Neural crest cell (in vitro differentiated cells): ENCODE data around the gene ZNF555. TPM values are rescaled to one million over a fixed set of nuclear protein-coding genes. Genes with fewer than 3 reads are reported as not detected.

Experiments
- DNase-seq: peaks from one replicate; pipeline ENCODE4 v3.0.0; 2021; ENCODE audit warnings: low read depth, mixed read lengths, low spot score
- H3K27ac Mint-ChIP-seq: one replicate; pipeline ENCODE4 v1.8.0; 2021; ENCODE audit warnings: mild to moderate bottlenecking, mixed read lengths; ENCODE audit not compliant: unreplicated experiment
- H3K27me3 Mint-ChIP-seq: 2 replicates; pipeline ENCODE4 v1.8.0; 2021; ENCODE audit warnings: low read depth, mild to moderate bottlenecking, mixed read lengths
- H3K36me3 Mint-ChIP-seq: 2 replicates; pipeline ENCODE4 v1.8.0; 2021; ENCODE audit warnings: low read depth, mild to moderate bottlenecking, mixed read lengths
- H3K4me1 Mint-ChIP-seq: 2 replicates; pipeline ENCODE4 v1.8.0; 2021; ENCODE audit warnings: mixed read lengths
- H3K4me3 Mint-ChIP-seq: one replicate; pipeline ENCODE4 v1.8.0; 2021; ENCODE audit warnings: mild to moderate bottlenecking, mixed read lengths
- H3K9me3 Mint-ChIP-seq: 2 replicates; pipeline ENCODE4 v1.8.0; 2021; ENCODE audit warnings: mixed read lengths
- total RNA-seq: library from RNA; stranded (reverse); gene quantifications from 2 replicates; pipeline ENCODE4 v1.2.1, GENCODE V29; 2021
- TF ChIP-seq, protein P1 (sequence below): fragments of 200-600 bp; sonication (generic); conservative IDR thresholded peaks from 2 replicates; pipeline ENCODE4 v1.5.0; 2021; ENCODE audit warnings: antibody characterized with exemption, mild to moderate bottlenecking

The ZNF555 gene
- total RNA-seq, 1 donor from 2014 or later = 10.5 TPM

DNA sequence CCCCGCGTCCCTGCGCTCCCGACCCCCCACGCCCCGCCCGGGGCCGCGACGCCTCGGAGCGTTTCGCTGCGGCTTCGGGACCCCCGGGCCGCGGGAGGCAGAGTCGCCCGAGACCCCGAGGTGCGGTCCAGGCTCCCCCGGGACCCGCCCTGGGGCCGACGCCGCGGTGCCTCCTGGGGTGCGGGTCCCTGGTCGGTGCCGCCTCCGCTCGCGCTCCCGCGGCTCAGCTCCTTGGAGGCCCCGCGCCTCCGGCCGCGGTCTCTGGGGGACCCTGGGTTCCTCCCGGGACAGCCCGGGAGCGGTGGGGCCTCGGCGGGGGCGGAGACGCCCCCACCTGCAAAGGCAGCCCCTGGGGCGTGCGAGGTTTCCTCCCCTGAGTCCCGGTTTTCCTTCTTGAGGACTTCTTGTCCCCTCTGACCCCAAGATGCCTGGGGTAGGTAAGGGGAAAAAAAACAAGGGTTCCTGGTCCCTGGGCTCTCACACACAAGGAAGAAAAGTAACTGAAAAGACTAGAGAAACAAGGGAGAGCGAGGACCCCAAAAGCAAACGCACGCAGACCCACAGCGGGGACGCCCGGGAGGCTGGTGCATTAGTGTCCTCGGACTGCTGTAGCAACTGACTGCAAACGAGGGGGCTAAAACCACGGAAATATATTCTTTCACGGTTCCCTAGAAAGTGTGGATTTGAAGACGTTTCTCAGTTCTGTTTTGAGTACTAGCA is 740 bp downstream of the ZNF555 start:
- H3K4me1 Mint-ChIP-seq = peaks cover 12% of the 10 kb centered on the region
- TF ChIP-seq, protein P1, sequence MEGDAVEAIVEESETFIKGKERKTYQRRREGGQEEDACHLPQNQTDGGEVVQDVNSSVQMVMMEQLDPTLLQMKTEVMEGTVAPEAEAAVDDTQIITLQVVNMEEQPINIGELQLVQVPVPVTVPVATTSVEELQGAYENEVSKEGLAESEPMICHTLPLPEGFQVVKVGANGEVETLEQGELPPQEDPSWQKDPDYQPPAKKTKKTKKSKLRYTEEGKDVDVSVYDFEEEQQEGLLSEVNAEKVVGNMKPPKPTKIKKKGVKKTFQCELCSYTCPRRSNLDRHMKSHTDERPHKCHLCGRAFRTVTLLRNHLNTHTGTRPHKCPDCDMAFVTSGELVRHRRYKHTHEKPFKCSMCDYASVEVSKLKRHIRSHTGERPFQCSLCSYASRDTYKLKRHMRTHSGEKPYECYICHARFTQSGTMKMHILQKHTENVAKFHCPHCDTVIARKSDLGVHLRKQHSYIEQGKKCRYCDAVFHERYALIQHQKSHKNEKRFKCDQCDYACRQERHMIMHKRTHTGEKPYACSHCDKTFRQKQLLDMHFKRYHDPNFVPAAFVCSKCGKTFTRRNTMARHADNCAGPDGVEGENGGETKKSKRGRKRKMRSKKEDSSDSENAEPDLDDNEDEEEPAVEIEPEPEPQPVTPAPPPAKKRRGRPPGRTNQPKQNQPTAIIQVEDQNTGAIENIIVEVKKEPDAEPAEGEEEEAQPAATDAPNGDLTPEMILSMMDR = no peak
- peak overlapping the region; percentile 27 for H3K27ac Mint-ChIP-seq
- H3K9me3 Mint-ChIP-seq = peaks cover 4% of the 10 kb centered on the region
- DNase-seq = no peak
- no peaks in the 10 kb centered on the region for H3K27me3 Mint-ChIP-seq
- H3K36me3 Mint-ChIP-seq = peaks cover 34% of the 10 kb centered on the region
- H3K4me3 Mint-ChIP-seq = peak overlapping the region; percentile 89

DNA sequence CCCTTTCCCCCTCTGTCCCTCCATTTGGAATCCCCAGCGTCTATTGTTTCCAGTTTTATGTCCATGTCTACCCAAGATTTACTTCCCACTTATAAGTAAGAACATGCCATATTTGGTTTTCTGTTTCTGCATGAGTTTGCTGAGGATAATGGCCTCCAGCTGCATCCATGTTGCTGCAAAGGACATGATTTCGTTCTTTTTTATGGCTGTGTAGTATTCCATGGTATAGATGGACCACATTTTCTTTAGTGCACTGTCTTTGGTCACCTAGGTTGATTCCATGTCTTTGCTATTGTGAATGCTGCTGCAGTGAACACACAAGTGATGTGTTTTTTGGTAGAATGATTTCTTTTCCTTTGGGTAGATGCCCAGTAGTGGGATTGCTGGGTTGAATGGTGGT is 3.8 kb downstream of the ZNF555 start:
- no peaks in the 10 kb centered on the region for H3K27me3 Mint-ChIP-seq
- H3K4me1 Mint-ChIP-seq = peaks cover 12% of the 10 kb centered on the region
- H3K36me3 Mint-ChIP-seq = peaks cover 41% of the 10 kb centered on the region
- no peak overlapping the region for H3K27ac Mint-ChIP-seq
- H3K9me3 Mint-ChIP-seq = peaks cover 6% of the 10 kb centered on the region
- peak overlapping the region; percentile 38 for H3K4me3 Mint-ChIP-seq
- DNase-seq = no peak
- TF ChIP-seq, protein P1 = no peak

DNA sequence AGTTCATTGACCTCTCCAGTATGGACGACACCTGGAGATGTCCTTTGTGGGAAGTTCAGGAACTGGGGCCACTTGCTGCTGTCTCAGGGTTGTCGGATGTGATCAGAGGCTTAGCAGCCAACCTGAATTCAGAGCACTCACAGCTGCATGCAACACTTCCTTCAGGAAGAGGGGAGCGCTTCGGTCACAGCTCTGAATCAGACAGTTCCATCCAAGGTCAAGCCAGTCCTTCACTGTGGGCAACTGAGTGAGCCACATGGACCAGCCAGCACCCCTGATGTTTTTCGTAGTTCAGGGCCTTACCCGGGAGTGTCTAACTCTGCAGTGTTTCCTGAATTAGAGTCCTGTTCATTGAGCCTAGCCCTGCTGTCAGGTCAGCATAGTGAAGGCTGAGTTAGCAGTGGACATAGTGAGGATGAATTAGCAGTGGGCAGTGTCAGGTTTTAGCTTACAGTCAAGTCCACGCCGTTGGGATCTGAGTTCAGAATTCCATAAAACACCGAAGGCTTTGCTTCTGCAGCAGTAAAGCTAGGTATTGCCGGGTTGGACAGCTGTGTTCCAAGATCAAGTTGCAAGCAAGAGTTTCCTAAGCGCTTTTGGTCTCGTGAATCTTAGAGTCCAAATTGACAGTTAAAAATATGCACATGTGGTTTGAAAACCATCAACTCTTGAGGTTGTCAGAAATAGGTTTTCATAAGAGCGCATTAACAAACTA is 5.1 kb downstream of the ZNF555 start:
- peaks cover 12% of the 10 kb centered on the region for H3K4me1 Mint-ChIP-seq
- no peak overlapping the region for H3K27ac Mint-ChIP-seq
- DNase-seq = no peak
- peaks cover 46% of the 10 kb centered on the region for H3K36me3 Mint-ChIP-seq
- no peak overlapping the region for H3K4me3 Mint-ChIP-seq
- H3K9me3 Mint-ChIP-seq = peaks cover 14% of the 10 kb centered on the region
- TF ChIP-seq, protein P1 = no peak
- no peaks in the 10 kb centered on the region for H3K27me3 Mint-ChIP-seq

DNA sequence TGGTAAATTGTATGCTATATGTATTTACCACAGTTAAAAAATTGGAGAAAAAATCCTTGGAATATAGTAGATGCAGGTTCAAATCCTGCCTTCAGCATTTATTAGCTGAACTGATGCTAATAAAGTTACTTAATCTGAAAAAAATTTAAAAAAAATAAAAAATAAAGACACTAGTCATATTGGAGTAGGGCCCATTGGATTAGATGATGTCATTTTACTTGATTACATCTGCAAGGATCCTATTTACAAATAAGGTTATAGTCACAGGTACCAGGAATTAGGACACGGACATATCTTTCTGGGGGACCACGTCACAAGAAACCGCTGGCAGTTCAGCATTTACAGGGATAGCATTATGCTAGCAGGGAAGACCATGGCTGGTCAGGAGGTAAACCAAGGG is 6.2 kb downstream of the ZNF555 start:
- peaks cover 6% of the 10 kb centered on the region for H3K4me1 Mint-ChIP-seq

DNA sequence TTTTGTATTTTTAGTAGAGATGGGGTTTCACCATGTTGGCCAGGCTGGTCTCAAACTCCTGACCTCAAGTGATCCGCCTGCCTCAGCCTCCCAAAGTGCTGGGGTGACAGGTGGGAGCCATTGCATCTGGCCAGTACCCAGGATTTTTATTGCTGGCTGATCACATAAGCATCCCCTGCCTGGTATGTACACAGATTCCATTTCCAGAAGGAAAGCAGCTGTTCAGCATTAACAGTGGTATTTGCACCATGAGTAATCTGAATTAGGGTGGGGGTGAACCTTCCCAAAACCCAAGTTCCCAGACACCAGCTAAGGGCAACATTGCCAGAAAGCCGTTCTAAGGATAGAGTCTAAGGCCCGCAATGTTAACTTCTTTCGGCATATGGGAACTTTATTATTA is 7.3 kb downstream of the ZNF555 start:
- peaks cover 27% of the 10 kb centered on the region for H3K9me3 Mint-ChIP-seq
- no peaks in the 10 kb centered on the region for H3K4me1 Mint-ChIP-seq
- no peaks in the 10 kb centered on the region for H3K27me3 Mint-ChIP-seq
- TF ChIP-seq, protein P1 = no peak
- peaks cover 65% of the 10 kb centered on the region for H3K36me3 Mint-ChIP-seq
- no peak overlapping the region for H3K4me3 Mint-ChIP-seq
- no peak overlapping the region for H3K27ac Mint-ChIP-seq
- DNase-seq = no peak

More for the DNA sequence above, 6.2 kb downstream of the ZNF555 start:
- Mint-ChIP-seq H3K9me3 (peaks cover 19% of the 10 kb centered on the region), H3K36me3 (peaks cover 54% of the 10 kb centered on the region), H3K27ac (no peak overlapping the region), H3K27me3 (no peaks in the 10 kb centered on the region), H3K4me3 (no peak overlapping the region)
- TF ChIP-seq, protein P1 = no peak
- DNase-seq = no peak
